Measurements from ENCODE around the gene MRO. TPM values are rescaled to one million over a fixed set of nuclear protein-coding genes. Genes with fewer than 3 reads are reported as not detected.

MRO gene
- total and polyA plus RNA-seq, 2 of the 8 experiments (the other 6 are each of a cell fraction or from before 2014, with no cell fraction given), result 0.65 to 1.0 TPM

DNA sequence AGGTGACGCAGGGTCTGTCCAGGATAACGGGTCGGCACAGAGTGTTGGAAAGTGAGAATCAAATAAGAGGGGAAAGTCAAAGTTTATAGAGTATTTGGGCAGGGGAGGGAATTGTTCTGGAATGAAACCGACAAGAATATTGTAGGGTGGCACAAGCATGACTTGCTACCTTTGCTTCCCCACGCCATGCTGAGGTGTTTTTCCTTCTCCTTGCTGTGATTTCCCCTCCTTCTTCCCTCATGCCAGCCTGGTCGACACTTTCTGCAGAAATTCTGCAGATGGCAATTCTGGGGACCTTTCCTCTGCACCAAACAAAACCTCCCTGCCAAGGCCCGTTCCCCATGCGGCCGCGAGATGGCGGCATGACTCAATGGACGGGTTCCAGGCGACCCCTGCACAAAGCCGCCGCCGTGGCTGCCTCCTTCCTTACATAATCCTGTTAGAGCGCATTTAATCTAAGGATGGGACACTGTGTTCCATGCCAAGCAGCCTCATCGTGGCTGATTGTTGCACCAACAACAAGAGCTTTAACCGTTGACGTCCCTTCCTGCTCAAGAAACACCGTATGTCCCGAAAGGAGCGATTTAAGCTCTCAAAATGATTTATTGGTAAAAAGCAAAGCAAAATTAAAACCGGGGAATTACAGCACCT, at the start of gene MRO (continued):
- TF ChIP-seq KDM5A (IDR thresholded peaks at IDR 0.05; ENCODE audit: low read length) (peak; percentile 42; the same call in 1 of the 2 replicates), CTBP2 (IDR thresholded peaks at IDR 0.05; ENCODE audit: borderline replicate concordance, insufficient read depth, insufficient read length, low read length) (no peak)
